Mesothelial cell of epicardium (in vitro differentiated cells): ENCODE measurements around the gene PLD3. TPM values are rescaled to one million over a fixed set of nuclear protein-coding genes. Genes with fewer than 3 reads are reported as not detected.

Experiments
- DNase-seq, 2 experiments: peaks; one replicate each; pipeline ENCODE4 v3.0.0; 2021; ENCODE audit warnings: low spot score in 2 of 2; ENCODE audit not compliant: unreplicated experiment in 2 of 2
- H3K27ac Mint-ChIP-seq: 2 replicates; pipeline ENCODE4 v1.8.0; 2021; ENCODE audit warnings: mixed read lengths
- H3K27me3 Mint-ChIP-seq: 2 replicates; pipeline ENCODE4 v1.8.0; 2021; ENCODE audit warnings: low read depth, mixed read lengths
- H3K36me3 Mint-ChIP-seq: 2 replicates; pipeline ENCODE4 v1.8.0; 2021; ENCODE audit warnings: mixed read lengths
- H3K4me1 Mint-ChIP-seq: 2 replicates; pipeline ENCODE4 v1.8.0; 2021; ENCODE audit warnings: mixed read lengths
- H3K4me3 Mint-ChIP-seq: 2 replicates; pipeline ENCODE4 v1.8.0; 2021; ENCODE audit warnings: mild to moderate bottlenecking, moderate library complexity, mixed read lengths
- H3K9me3 Mint-ChIP-seq: 2 replicates; pipeline ENCODE4 v1.8.0; 2021; ENCODE audit warnings: mixed read lengths
- total RNA-seq: library from RNA; stranded (reverse); gene quantifications from 3 replicates; pipeline ENCODE4 v1.2.1, GENCODE V29; 2021
- TF ChIP-seq, protein P1 (sequence below): fragments of 200-600 bp; sonication (generic); IDR thresholded peaks from one replicate; pipeline ENCODE4 v1.5.0; 2021; ENCODE audit warnings: antibody characterized with exemption; ENCODE audit not compliant: unreplicated experiment

The PLD3 gene
- total RNA-seq, 1 donor from 2014 or later = 369 TPM

DNA sequence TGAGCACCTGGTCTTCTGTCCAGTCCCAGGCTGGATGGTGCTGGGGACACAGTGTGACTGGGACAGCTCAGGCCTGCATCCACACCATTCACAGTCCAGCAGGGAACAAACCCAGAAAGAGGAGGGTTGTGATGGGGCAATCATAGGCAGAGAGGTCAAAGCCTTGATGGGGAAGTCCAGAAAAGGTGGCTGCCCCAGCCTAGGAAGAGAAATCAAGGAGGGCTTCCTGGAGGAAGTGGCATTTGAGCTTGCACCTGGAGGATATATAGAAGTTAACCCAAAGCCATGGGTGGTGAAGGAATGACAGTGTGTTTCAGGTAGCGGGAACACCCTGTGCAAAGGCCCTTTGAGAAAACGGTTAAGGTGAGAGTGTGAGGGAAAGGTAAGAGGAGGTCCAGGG lies 67.3 kb downstream of the PLD3 start:
- H3K4me1 Mint-ChIP-seq = peaks cover 13% of the 10 kb centered on the region
- TF ChIP-seq, protein P1, sequence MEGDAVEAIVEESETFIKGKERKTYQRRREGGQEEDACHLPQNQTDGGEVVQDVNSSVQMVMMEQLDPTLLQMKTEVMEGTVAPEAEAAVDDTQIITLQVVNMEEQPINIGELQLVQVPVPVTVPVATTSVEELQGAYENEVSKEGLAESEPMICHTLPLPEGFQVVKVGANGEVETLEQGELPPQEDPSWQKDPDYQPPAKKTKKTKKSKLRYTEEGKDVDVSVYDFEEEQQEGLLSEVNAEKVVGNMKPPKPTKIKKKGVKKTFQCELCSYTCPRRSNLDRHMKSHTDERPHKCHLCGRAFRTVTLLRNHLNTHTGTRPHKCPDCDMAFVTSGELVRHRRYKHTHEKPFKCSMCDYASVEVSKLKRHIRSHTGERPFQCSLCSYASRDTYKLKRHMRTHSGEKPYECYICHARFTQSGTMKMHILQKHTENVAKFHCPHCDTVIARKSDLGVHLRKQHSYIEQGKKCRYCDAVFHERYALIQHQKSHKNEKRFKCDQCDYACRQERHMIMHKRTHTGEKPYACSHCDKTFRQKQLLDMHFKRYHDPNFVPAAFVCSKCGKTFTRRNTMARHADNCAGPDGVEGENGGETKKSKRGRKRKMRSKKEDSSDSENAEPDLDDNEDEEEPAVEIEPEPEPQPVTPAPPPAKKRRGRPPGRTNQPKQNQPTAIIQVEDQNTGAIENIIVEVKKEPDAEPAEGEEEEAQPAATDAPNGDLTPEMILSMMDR = no peak
- H3K27me3 Mint-ChIP-seq = no peaks in the 10 kb centered on the region
- H3K4me3 Mint-ChIP-seq = no peak overlapping the region
- no peak for DNase-seq
- H3K27ac Mint-ChIP-seq = no peak overlapping the region
- no peaks in the 10 kb centered on the region for H3K36me3 Mint-ChIP-seq
- H3K9me3 Mint-ChIP-seq = no peaks in the 10 kb centered on the region

DNA sequence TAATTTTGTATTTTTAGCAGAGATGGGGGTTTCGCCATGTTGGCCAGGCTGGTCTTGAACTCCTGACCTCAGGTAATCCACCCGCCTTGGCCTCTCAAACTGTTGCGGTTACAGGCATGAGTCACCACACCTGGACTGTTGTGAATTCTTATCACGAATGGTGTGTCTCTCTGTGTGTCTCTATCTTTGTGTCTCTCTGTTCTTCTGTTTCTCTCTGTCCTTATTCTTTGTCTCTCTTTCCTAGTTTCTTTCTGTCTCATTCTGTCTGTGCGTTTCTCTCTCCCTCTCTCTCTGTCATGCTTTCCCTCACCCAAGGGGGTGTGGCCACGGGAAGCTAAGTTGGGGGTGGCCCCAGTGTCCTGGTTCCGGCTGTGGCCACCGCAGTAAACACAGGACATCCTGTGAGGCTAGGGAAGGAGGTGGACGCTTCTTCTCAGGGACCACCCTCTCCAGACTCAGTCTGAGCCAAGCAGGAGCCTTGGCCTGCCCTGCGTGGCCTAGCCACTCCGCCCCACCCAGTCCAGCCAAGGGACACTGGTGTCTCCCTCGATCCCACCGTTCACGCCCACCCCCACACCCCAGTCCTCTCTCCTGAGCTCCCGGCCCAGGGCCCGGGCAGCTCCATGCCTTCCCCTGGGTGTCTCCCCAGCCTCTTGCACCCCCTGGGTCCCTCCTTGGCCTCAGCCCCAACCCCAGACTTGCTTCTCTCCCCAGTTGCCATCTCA lies 68.6 kb downstream of the PLD3 start:
- no peaks in the 10 kb centered on the region for H3K36me3 Mint-ChIP-seq
- no peaks in the 10 kb centered on the region for H3K9me3 Mint-ChIP-seq
- peaks cover 17% of the 10 kb centered on the region for H3K4me1 Mint-ChIP-seq
- H3K27ac Mint-ChIP-seq = peak overlapping the region; percentile 78
- DNase-seq = no peak
- H3K27me3 Mint-ChIP-seq = no peaks in the 10 kb centered on the region
- TF ChIP-seq, protein P1 = no peak
- H3K4me3 Mint-ChIP-seq = no peak overlapping the region

DNA sequence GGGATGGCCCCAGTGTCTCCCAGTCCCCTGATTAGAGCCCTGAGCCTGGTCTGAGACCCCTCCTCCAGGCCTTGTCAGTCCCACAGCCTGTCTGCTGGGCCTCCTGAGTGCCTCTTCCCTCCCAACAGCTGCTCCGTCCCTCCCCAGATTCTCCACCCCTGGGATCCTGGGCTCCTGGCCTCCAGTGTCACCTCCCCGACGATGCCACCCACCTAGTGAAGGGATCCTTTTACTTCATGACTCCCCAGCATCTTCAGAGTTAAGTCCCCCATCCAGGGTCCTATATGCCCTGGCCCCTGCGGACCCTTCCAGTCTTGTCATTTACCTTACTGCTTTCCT lies 69.1 kb downstream of the PLD3 start:
- TF ChIP-seq, protein P1 = no peak
- DNase-seq = no peak
- H3K4me3 Mint-ChIP-seq = no peak overlapping the region
- no peaks in the 10 kb centered on the region for H3K9me3 Mint-ChIP-seq
- peaks cover 22% of the 10 kb centered on the region for H3K4me1 Mint-ChIP-seq
- peak overlapping the region; percentile 78 for H3K27ac Mint-ChIP-seq
- H3K36me3 Mint-ChIP-seq = no peaks in the 10 kb centered on the region
- no peaks in the 10 kb centered on the region for H3K27me3 Mint-ChIP-seq

DNA sequence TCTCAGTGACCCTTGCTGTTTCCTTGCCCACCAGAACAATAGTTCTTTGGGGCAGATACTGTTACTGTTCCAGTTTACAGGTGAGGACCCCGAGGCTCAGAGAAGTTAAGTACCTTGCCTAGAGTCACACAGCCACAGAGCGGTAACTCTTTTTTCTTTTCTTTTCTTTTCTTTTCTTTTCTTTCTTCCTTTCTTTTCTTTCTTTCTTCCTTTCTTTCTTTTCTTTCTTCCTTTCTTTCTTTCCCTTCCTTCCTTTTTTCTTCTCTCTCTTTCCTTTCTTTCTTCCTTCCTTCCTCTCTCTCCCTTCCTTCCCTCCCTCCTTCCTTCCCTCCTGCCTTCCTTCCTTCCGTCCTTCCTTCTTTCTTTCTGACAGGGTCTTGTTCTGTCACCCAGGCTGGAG lies 69.5 kb downstream of the PLD3 start:
- Mint-ChIP-seq H3K9me3 (no peaks in the 10 kb centered on the region), H3K27ac (peak overlapping the region; percentile 78), H3K27me3 (no peaks in the 10 kb centered on the region), H3K4me1 (peaks cover 22% of the 10 kb centered on the region), H3K4me3 (no peak overlapping the region), H3K36me3 (no peaks in the 10 kb centered on the region)
- TF ChIP-seq, protein P1 = no peak
- DNase-seq = no peak

DNA sequence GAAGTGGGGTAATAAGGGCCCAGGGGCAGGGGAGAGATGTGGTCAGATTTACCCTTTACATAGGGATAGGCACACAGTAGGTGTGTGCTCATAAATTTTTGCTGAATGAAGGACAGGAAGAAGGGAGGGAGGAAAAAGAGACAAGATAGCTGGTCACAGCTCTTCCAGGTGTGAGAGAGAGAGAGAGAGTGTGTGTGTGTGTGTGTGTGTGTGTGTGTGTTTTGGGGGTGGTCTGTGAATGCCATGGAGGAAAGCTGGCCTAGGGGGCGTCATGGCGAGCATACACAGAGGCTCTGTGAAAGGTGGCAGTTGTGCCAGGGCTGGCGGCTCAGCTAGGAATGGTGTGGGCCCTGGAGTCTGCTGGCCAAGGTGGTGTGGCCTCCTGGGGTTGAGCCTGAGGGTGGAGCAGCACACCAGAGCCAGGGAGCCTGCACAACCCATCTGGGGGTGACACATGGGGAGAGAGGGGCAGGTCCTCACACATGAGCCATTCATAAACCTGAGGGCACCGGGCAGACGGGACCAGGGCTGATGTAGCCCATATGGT lies 70.6 kb downstream of the PLD3 start:
- TF ChIP-seq, protein P1 = no peak
- no peaks in the 10 kb centered on the region for H3K36me3 Mint-ChIP-seq
- H3K4me1 Mint-ChIP-seq = peaks cover 16% of the 10 kb centered on the region
- no peak overlapping the region for H3K4me3 Mint-ChIP-seq
- no peaks in the 10 kb centered on the region for H3K27me3 Mint-ChIP-seq
- no peaks in the 10 kb centered on the region for H3K9me3 Mint-ChIP-seq
- DNase-seq = no peak
- H3K27ac Mint-ChIP-seq = peak overlapping the region; percentile 15
